ENCODE results near the gene XRCC5. TPM values are rescaled to one million over a fixed set of nuclear protein-coding genes. Genes with fewer than 3 reads are reported as not detected.

The XRCC5 gene
- total RNA-seq, 1 donor from 2014 or later, result 807 TPM

DNA sequence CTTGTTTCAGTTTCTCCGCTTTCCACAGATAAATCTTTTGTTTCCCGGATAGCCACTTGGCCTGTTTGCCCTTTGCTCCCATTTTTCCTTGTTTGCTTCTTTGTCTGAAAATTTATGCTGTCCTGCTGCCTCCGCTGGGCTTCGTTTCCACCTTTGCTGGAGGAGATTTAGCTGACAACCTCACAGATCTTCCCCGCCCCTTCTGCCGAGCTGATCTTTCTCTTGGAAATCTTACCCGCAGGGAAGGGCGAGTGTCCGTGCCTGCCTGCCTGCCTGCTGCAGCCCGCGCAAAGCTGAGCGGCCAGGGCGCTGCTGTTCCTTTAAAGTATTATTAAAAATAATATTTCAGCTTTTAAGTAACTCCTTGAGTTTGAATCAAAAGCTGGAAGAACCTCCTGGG is 1.4 kb upstream of the XRCC5 start:
- Histone ChIP-seq H3F3A (ENCODE audit: low read depth) (peaks cover 44% of the 10 kb centered on the region), H3K27me3 (no peaks in the 10 kb centered on the region), H4K20me1 (ENCODE audit: low read depth) (peaks cover 25% of the 10 kb centered on the region), H3K4me3 (peak overlapping the region; percentile 93), H3K4me2 (peak overlapping the region; percentile 75), H2AFZ (replicated peaks) (peak overlapping the region; percentile 48), H3K36me3 (peaks cover 23% of the 10 kb centered on the region), H3K9me3 (ENCODE audit: low read depth) (no peaks in the 10 kb centered on the region), H3K27ac (peak overlapping the region; percentile 88), H3K79me2 (ENCODE audit: low read depth) (peaks cover 37% of the 10 kb centered on the region), H3K9ac (peak overlapping the region; percentile 57), H3K4me1 (peaks cover 50% of the 10 kb centered on the region)
- TF ChIP-seq EZH2phosphoT487 (IDR thresholded peaks at IDR 0.05), result no peak
- TF ChIP-seq EZH2 (IDR thresholded peaks at IDR 0.05), result no peak
- TF ChIP-seq CTCF (IDR thresholded peaks at IDR 0.05), result no peak
- Mint-ChIP-seq H3K27ac (peak overlapping the region; percentile 95), H3K9me3 (no peaks in the 10 kb centered on the region), H3K36me3 (peaks cover 13% of the 10 kb centered on the region), H3K4me3 (peak overlapping the region; percentile 99), H3K27me3 (ENCODE audit: insufficient read depth, low read depth) (peaks cover 5% of the 10 kb centered on the region), H3K4me1 (peaks cover 38% of the 10 kb centered on the region)
- DNase-seq (ENCODE audit: low spot score), result peak; percentile 81

DNA sequence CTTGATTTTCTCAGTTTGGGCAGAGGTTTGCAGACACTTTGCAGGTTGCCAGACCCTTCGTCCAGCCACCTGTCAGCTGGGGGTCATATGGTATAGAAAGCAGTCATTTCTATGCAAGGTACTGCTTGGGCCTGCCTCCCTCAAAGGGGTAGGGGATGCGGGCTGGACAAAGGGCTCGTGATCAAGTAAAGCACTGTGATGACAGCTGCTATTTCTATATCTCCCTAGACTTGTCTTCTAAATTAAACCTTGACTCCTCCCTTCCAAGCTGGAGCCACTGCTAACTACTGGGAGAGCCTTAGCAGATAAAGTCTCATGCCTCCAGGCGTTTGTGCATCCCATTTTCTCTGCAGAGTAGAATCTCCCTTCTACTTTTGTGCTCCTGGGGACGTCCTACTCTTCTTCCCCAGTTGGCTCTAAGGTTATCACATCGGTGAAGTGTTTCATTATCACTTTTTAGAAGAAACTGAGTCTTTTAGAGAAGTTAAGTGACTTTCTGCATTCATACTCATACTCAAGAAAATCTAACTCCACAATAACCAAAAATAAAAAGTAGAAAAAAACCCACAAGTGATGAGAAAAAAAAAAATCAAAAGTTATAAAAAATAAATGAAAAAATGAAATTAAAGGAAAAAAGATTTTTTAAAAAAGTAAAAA is 710 bp upstream of the XRCC5 start:
- Mint-ChIP-seq H3K9me3 (no peaks in the 10 kb centered on the region), H3K4me3 (peak overlapping the region; percentile 99), H3K36me3 (peaks cover 17% of the 10 kb centered on the region), H3K27me3 (ENCODE audit: insufficient read depth, low read depth) (peaks cover 5% of the 10 kb centered on the region), H3K4me1 (peaks cover 44% of the 10 kb centered on the region), H3K27ac (peak overlapping the region; percentile 98)
- Histone ChIP-seq H3K27me3 (no peaks in the 10 kb centered on the region), H3K9ac (peak overlapping the region; percentile 57), H3K79me2 (ENCODE audit: low read depth) (peaks cover 44% of the 10 kb centered on the region), H2AFZ (replicated peaks) (peak overlapping the region; percentile 48), H3K4me3 (peak overlapping the region; percentile 93), H3K9me3 (ENCODE audit: low read depth) (no peaks in the 10 kb centered on the region), H3F3A (ENCODE audit: low read depth) (peaks cover 51% of the 10 kb centered on the region), H3K4me1 (peaks cover 51% of the 10 kb centered on the region), H3K36me3 (peaks cover 24% of the 10 kb centered on the region), H4K20me1 (ENCODE audit: low read depth) (peaks cover 32% of the 10 kb centered on the region), H3K27ac (peak overlapping the region; percentile 88), H3K4me2 (peak overlapping the region; percentile 75)
- no peak for TF ChIP-seq EZH2 (IDR thresholded peaks at IDR 0.05)
- TF ChIP-seq CTCF (IDR thresholded peaks at IDR 0.05), result no peak
- peak; percentile 15 for TF ChIP-seq EZH2phosphoT487 (IDR thresholded peaks at IDR 0.05)
- DNase-seq (ENCODE audit: low spot score), result peak; percentile 35

DNA sequence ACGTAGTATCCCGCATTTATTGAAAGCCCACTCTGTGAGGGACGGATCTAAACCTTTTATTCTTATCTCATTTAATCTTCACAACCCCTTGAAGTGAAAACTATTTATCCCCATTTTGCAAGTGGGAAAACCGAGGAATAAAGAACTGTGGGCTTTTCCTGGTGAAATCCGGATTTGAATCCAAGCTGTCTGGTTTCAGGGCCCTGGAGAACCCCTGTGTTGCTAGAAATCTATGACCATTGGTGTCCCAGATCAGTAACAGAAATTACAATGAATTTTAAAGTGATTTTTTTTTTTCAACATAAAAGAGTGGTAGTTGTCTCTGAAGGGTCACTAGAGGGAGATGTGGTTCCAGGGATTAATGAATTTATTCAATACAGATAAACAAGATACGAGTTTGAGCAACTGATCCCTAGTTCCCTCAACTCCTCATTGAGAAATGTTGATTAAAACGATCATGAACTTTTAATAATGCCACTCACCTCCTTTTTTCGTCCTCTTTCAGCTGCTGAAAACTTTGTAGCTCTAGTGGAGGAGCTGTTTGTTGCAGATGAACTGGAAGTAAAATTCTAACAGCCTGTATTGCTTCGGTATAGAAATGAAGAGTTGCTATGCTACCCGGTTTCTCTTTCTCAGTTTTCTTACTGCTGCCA is 940 bp downstream of the XRCC5 start:
- peak overlapping the region; percentile 91 for H3K9ac ChIP-seq
- no peaks in the 10 kb centered on the region for H3K9me3 Mint-ChIP-seq
- H2AFZ ChIP-seq (replicated peaks), result no peak overlapping the region
- peak overlapping the region; percentile 99 for H3K4me3 Mint-ChIP-seq
- H3K36me3 ChIP-seq, result peaks cover 24% of the 10 kb centered on the region
- H3K4me1 ChIP-seq, result peaks cover 49% of the 10 kb centered on the region
- no peaks in the 10 kb centered on the region for H3K9me3 ChIP-seq (ENCODE audit: low read depth)
- no peaks in the 10 kb centered on the region for H3K27me3 ChIP-seq
- peak overlapping the region; percentile 92 for H3K4me2 ChIP-seq
- H4K20me1 ChIP-seq (ENCODE audit: low read depth), result peaks cover 42% of the 10 kb centered on the region
- H3K79me2 ChIP-seq (ENCODE audit: low read depth), result peaks cover 50% of the 10 kb centered on the region
- peak overlapping the region; percentile 78 for H3K27ac ChIP-seq
- H3K27me3 Mint-ChIP-seq (ENCODE audit: insufficient read depth, low read depth), result peaks cover 7% of the 10 kb centered on the region
- H3K4me3 ChIP-seq, result peak overlapping the region; percentile 93
- DNase-seq (ENCODE audit: low spot score), result peak; percentile 39
- TF ChIP-seq EZH2 (IDR thresholded peaks at IDR 0.05) (no peak), EZH2phosphoT487 (IDR thresholded peaks at IDR 0.05) (no peak), CTCF (IDR thresholded peaks at IDR 0.05) (peak; percentile 60)
- H3K36me3 Mint-ChIP-seq, result peaks cover 18% of the 10 kb centered on the region
- H3K27ac Mint-ChIP-seq, result peak overlapping the region; percentile 98
- H3K4me1 Mint-ChIP-seq, result peaks cover 58% of the 10 kb centered on the region
- H3F3A ChIP-seq (ENCODE audit: low read depth), result peaks cover 62% of the 10 kb centered on the region

Measured in neural progenitor cell (in vitro differentiated cells).